Superior temporal gyrus (tissue), 1 donor: ENCODE data around the gene PARD3B.
"Not testable (repeated sequence)": the region's sequence is repeated elsewhere in the genome, so short reads cannot be mapped to it uniquely, and the experiment has no call there.

Experiments
- DNase-seq: peaks from one replicate; pipeline ENCODE4 v3.0.0-alpha.2; 2016; ENCODE audit errors: extremely low spot score

The PARD3B gene

GRCh38 chr2:204542982-204543608 lies 2.2 kb upstream of the PARD3B start:
- DNase-seq = no peak

GRCh38 chr2:204545861-204546735 lies 823 bp downstream of the PARD3B start:
- DNase-seq = no peak

DNA sequence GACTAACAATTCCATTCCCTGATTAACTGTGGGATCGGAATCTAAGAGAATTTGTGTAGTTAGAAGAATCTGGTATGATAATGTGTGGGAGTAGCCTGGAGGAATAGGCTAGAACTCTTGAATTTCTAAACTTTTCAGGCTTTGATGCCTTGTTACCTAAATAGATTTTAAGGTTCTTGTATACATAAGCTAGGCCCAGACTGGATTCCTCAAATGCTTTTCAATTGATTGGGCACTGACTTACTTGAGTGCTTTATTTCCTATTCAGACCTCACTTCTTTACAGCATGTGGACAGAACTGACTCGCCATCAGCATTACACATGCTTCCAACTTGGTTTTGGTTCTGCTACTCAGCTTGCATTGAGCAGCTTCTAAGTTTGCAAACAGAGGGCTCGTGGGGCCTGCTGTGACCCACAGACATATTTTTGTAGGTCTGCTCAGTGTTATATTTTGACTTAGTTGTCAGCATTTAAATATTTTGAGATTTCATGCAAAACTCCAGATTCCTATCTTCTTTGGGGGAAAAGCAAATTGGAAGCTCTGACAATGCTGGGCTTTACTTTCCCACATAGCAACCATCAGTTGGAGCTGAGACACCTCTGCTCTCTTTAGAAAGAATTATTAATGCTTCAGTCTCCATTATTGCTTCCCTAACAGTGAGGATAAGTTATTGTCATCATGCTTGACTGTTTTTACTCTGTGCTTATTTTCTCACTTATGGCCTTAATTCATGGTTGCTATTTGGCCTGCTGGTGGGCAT lies 5.7 kb downstream of the PARD3B start:
- DNase-seq = no peak

- DNase-seq = no peak
These were observed 6.2 kb downstream of the PARD3B start for GRCh38 chr2:204551512-204551863.

DNA sequence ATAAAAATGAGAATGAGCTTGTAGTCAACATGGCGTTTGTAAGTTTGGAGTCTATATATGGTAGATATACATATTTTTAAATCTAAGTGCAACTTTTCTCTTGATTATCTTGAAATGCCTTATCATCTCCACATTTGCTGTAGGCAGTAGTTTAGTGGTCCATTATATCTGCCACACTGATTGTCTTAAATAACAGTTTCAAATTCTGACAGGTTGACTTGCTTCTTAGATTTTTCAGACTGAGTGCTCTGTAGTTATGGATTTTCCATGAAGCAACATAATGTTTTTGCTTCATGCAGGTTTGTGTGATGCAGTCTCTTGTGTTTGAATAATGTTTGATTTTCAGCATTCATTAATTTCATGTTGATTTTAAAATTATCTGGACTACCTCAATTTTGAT lies 12.3 kb downstream of the PARD3B start:
- DNase-seq = no peak

GRCh38 chr2:204559358-204559757 lies 14.1 kb downstream of the PARD3B start:
- DNase-seq = not testable (repeated sequence)

GRCh38 chr2:204560902-204561301 lies 15.6 kb downstream of the PARD3B start:
- DNase-seq = no peak

DNA sequence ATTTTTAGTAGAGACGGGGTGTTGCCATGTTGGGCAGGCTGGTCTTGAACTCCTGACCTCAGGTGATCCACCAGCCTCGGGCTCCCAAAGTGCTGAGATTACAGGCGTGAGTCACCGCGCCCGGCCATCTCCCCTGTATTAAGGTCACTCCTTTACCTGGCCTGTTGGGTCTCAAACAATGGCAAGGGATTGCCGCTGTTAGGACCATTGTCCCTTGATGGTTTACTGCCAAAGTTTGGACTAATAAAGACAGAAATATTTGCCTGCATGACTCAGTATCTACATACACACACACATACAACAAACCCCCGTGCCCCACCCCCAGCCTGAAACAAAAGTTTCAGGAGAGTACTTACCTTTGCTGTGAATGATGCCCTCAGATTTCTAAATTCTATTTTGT lies 16.5 kb downstream of the PARD3B start:
- DNase-seq = no peak

DNA sequence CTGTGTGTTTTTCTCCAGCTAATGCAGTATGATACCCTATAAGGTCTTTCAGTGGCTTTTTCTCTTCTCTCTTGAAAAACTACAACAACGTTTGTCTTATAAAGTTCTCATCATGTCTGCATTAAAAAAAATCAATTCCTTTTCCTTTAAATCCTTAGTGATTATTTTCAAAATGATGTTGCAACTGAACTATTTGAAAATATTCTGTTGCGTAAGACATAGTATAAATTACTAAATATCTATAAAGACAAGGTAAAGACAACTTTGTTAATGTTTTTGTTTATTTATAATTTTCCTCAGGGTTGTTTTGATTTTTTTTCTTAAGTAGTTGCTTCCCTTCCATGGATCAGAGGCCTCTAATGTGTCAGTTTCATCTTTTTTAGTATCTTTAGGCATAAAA lies 21.2 kb downstream of the PARD3B start:
- no peak for DNase-seq

GRCh38 chr2:204570421-204570820 lies 25.1 kb downstream of the PARD3B start:
- DNase-seq = no peak

GRCh38 chr2:204571041-204571440 lies 25.8 kb downstream of the PARD3B start:
- DNase-seq = no peak

- no peak for DNase-seq
These were observed 26.6 kb downstream of the PARD3B start for GRCh38 chr2:204571911-204572310.

DNA sequence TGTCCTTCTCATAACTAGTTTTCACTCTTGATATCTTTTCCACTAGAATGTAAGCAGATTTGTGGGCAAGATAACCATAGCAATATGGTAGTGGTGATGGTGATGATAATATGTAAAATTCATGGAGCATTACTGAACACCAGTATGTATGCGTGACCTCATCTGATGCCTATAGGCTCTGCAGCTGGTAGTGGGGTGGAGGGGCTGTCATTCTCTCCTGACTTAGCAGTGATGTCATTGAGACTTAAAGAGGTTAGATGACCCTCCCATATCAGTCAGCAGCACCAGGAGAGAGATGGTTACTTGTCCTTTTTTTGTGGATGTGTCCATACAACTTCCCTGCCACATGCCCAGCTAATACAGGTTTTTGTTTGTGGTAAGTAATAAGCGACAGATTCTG lies 27.9 kb downstream of the PARD3B start:
- DNase-seq = no peak

- DNase-seq = no peak
These were observed 29.2 kb downstream of the PARD3B start for GRCh38 chr2:204574486-204574885.

- no peak for DNase-seq
These were observed 30.2 kb downstream of the PARD3B start for GRCh38 chr2:204575463-204575862.

GRCh38 chr2:204576362-204576979 lies 31.2 kb downstream of the PARD3B start:
- no peak for DNase-seq

DNA sequence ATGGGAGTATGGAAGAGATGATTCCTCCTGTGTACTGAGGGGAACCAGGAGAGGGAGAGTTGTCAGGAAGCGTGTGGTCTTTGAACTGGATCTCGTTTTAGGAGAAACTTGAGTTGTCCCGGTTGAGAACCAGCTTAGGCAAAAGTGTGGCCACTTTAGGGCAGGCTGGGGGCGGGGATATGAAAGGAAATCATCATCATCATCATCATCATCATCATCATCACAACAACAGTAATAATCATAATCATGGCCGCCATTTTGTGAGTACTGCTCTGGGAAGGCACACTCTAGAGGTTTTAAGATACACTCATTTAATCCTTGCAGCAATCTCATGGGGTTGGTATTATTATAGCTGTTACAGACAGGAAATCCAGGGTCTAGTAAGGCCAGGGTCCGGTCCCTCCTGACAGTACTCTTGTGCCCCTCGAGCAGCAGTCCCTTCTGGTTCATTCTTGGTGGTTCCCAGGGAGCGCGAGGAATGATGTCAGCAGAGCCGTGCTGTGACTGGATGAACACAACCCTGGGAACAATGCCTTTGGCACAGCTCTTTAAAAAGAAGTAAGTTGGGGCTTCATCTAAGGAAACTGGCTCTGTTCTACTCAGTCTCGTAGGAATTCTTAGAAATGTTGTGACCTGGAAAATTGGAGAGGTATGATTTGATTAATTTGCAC lies 33.8 kb downstream of the PARD3B start:
- DNase-seq = no peak

DNA sequence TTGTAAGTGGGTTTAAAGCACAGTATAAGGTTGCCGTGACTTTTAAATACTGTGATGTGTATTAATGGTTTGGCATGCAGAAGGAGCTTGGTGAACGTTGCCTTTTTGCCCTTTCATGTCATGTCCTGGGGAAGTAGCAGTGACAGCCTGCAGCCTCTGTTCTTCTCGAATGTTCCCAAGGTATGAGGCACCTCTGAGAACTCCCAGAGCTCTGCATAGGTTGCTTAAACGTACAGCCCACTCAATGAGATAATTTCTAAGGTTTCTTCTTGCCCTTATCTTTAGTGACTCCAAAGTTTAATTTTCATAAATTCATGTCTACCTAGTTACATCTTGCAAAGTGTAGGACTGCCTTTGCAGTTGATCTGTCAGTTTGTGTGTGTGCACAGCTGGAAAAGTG lies 36.7 kb downstream of the PARD3B start:
- DNase-seq = no peak

GRCh38 chr2:204583773-204584172 lies 38.5 kb downstream of the PARD3B start:
- DNase-seq = no peak

- no peak for DNase-seq
These were observed 40.7 kb downstream of the PARD3B start for GRCh38 chr2:204585930-204586329.

- DNase-seq = no peak
These were observed 41.3 kb downstream of the PARD3B start for GRCh38 chr2:204586444-204587180.
